AG04449 (cell line): ENCODE measurements around the gene GOLGA1.
A peak's percentile ranks its signal among the peaks of the same experiment; 100 is the strongest.
"Not testable (repeated sequence)": the region's sequence is repeated elsewhere in the genome, so short reads cannot be mapped to it uniquely, and the experiment has no call there.

Experiments
- CTCF ChIA-PET: fragments of 350-600 bp; formaldehyde crosslinking; extraction: SDS; loops from one replicate; lab custom pipeline; 2021; ENCODE audit warnings: antibody characterized with exemption; lab: Yijun Ruan, JAX
- POLR2A ChIA-PET: fragments of 400-600, 350-600 bp; formaldehyde crosslinking; extraction: SDS; loops from one replicate; lab custom pipeline; 2020; ENCODE audit warnings: antibody characterized with exemption, inconsistent platforms; lab: Yijun Ruan, JAX
- DNase-seq: peaks from one replicate; pipeline ENCODE4 v3.0.0-alpha.2; 2010; ENCODE audit warnings: low read depth, low spot score
- H3K4me3 ChIP-seq: 2 replicates; pipeline ENCODE4 v1.5.1; 2011; ENCODE audit warnings: low read depth, mild to moderate bottlenecking, control low read depth, low read length
- CTCF ChIP-seq: IDR thresholded peaks from one replicate; pipeline ENCODE4 v1.5.1; 2011; ENCODE audit warnings: mild to moderate bottlenecking, moderate library complexity, low read length, control low read depth, inconsistent platforms; ENCODE audit not compliant: insufficient read depth; ENCODE audit errors: missing control alignments

GOLGA1 gene

GRCh38 chr9:124853605-124854143 is 87.2 kb downstream of the GOLGA1 start:
- no peak for TF ChIP-seq CTCF
- DNase-seq = no peak
- POLR2A ChIA-PET = interaction anchor here (1.2 to 1.6 kb wide), 3 partner anchors 9 to 81 kb away, joined by 6 to 12 read pairs (median 7); partner anchors contain the start of gene ARPC5L
- CTCF ChIA-PET = interaction anchor here (0.6 to 42.1 kb wide), 33 partner anchors 8 to 537 kb away, joined by 3 to 2098 read pairs (median 6); partner anchors contain the start of genes ARPC5L, NR6A1, OLFML2A and RPL35
- peak overlapping the region; percentile 60; the same call in 1 of the 2 replicates for H3K4me3 ChIP-seq

DNA sequence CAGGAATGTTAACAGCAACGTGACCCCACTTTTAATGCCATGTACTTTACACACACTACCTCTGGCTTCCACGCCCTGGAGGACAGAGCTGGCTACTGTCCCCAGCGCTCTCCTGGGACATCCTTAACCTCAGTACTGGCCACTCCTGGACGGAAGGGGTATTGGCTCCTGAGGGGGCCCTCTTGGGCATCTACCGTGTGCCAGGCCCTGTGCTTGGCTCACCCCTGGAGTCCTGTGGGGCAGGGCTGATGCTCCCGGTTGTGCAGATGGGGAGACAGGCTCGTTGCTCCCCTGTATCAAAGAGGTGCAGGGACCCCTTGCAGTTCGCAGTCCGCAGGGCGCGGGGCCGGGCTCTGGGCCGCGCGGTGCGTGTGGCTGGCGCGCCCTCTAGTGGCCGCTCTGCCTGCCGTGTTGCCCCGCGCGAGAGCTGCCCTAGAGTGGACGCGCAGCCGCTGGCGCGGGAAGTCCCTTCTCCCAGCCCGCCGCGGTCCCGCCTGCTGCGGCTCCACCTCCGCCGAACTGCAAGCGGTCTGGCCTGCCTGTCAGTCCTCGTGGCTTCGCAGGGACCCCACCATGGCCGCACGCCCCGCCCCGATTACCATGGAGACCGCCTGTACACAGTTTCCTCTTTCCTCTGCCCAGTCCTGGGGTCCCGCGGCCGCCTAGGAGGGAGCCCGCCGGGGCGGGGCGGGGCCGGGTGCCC is 87.9 kb downstream of the GOLGA1 start, which contains the start of gene WDR38:
Gene WDR38 (plus strand): TSS at position 632 of the 703 bp plus-strand sequence. CDS start 72 bp downstream, outside the sequence.
- no peak for DNase-seq
- ChIA-PET CTCF (interaction anchor here (0.6 to 42.1 kb wide), 50 partner anchors 9 to 538 kb away, joined by 3 to 2098 read pairs (median 5); partner anchors contain the start of genes ARPC5L, NR6A1, OLFML2A and RPL35), POLR2A (interaction anchor here (1.2 to 1.6 kb wide), 3 partner anchors 9 to 80 kb away, joined by 6 to 12 read pairs (median 7); partner anchors contain the start of gene ARPC5L)
- H3K4me3 ChIP-seq = peak within 1 kb of the TSS; percentile 60
- peak; percentile 89 for TF ChIP-seq CTCF

- TF ChIP-seq CTCF = no peak
- H3K4me3 ChIP-seq = peak overlapping the region; percentile 60; the same call in 1 of the 2 replicates
- ChIA-PET POLR2A (interaction anchor here (0.8 to 1.5 kb wide), 2 partner anchors 9 to 73 kb away, joined by 4 to 12 read pairs; no protein-coding TSS in a partner anchor), CTCF (interaction anchor here (0.7 to 42.1 kb wide), 36 partner anchors 10 to 539 kb away, joined by 3 to 2098 read pairs (median 4); partner anchors contain the start of genes ARPC5L, NR6A1, OLFML2A and RPL35)
- no peak for DNase-seq
Measured at GRCh38 chr9:124852121-124852828, 88.6 kb downstream of the GOLGA1 start.

- no peak for DNase-seq
- POLR2A ChIA-PET = no interaction called here
- CTCF ChIA-PET = interaction anchor here (0.7 to 42.1 kb wide), 7 partner anchors 9 to 85 kb away, joined by 3 to 2098 read pairs (median 7); partner anchors contain the start of genes ARPC5L, NR6A1, OLFML2A and RPL35
- no peak for TF ChIP-seq CTCF
- H3K4me3 ChIP-seq = no peak overlapping the region
Measured at GRCh38 chr9:124849801-124850200, 91.1 kb downstream of the GOLGA1 start.

- DNase-seq = no peak
- H3K4me3 ChIP-seq = no peak overlapping the region
- ChIA-PET CTCF (interaction anchor here (0.6 to 42.1 kb wide), 5 partner anchors 9 to 295 kb away, joined by 3 to 2098 read pairs (median 3); partner anchors contain the start of genes NR6A1 and OLFML2A), POLR2A (no interaction called here)
- no peak for TF ChIP-seq CTCF
Measured at GRCh38 chr9:124846969-124847368, 93.9 kb downstream of the GOLGA1 start.

DNA sequence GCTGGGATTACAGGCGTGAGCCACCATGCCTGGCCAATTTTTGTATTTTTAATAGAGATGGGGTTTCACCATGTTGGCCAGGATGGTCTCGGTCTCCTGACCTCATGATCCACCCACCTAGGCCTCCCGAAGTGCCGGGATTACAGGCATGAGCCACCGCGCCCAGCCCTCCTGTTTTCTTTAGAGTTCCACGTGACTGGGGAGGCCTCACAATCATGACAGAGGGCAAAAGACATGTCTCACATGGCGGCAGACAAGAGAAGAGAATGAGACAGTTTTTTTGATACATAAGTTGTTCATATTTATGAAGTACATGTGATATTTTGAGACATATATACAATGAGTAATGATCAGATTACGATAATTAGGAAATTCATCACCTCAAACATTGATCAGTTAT is 94.4 kb downstream of the GOLGA1 start:
- DNase-seq, H3K4me3 ChIP-seq, POLR2A ChIA-PET: not testable (repeated sequence)
- CTCF ChIA-PET = interaction anchor here (0.6 to 42.1 kb wide), 6 partner anchors 5 to 294 kb away, joined by 3 to 2098 read pairs (median 140); partner anchors contain the start of genes NR6A1, OLFML2A and WDR38
